T-helper 9 cell (primary cell): ENCODE data around the gene TRIP6.

ENCODE experiments used
- DNase-seq: peaks from one replicate; pipeline ENCODE4 v3.0.0-alpha.2; 2020

The TRIP6 gene

DNA sequence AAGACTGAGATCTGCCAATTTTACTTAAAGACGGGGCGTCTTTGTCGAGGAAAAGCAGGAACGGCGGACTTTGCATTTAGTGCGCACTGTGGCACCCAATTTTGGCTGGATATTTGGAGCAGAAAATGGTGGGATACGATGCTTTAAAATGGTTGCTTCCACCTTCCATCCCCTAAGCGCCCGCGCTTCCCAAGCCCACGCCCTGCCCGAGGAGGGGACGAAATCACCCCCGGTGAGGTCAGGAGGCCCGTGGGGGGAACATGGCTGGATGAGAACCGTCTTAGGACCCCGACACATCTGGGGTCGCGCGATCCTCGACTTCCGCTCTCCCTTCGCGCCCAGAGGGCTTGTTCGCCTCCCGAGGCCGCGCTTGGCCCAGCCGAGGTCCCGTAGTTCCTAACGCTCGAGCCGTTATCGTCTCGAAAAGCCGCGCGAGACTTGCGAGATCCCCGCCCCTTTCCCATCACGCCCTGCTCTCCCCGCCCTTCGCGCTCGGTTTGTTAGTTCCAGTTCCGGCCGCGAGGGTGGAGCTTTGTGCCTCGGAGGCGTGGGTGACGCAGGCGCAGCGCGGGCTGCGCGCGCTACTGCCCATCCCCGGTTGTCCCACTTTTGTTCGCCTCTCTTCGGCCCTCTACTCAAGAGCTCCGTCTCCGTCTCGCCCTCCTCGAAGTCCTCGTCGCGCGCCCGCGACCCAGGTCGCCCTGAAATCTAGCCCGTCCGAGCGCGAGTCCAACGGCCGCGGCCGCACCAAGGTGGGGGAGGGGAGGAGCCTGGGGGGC is 7.6 kb downstream of the TRIP6 start, which contains the start of gene SRRT:
Gene SRRT (plus strand): TSS at position 527 of the 779 bp plus-strand sequence. CDS start 488 bp downstream, outside the sequence.
- DNase-seq = peak; percentile 98

DNA sequence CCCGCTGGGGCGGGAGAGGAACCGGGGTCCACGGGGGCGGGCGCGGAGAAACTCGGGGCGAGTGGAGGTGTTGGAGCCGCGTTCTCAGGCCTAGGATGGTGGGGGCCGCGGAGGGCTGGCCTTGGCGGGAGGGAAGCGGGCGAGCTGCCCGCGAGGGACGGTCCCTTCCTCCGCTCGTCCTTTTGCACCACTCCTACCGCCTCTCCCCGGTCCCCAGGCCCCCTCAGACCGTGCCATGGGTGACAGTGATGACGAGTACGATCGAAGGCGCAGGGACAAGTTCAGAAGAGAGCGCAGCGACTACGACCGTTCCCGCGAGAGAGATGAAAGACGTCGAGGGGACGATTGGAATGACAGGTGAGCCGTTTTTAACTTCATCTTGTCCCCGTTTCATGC is 8.2 kb downstream of the TRIP6 start:
- DNase-seq = no peak

DNA sequence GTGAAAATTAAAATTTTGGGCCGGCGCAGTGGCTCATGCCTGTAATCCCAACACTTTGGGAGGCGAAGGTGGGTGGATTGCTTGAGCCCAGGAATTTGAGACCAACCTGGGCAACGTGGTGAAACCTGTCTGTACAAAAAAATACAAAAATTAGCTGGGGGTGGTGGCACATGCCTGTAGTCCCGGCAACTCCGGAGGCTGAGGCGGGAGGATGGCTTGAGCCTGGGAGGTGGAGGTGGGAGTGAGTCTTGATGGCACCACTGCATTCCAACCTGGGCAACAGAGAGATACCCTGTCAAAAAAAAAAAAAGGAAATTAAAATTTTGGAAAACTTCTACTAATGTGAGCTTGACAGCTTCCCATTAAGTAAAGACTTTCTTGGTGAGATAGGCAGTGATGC is 10.8 kb downstream of the TRIP6 start:
- no peak for DNase-seq

DNA sequence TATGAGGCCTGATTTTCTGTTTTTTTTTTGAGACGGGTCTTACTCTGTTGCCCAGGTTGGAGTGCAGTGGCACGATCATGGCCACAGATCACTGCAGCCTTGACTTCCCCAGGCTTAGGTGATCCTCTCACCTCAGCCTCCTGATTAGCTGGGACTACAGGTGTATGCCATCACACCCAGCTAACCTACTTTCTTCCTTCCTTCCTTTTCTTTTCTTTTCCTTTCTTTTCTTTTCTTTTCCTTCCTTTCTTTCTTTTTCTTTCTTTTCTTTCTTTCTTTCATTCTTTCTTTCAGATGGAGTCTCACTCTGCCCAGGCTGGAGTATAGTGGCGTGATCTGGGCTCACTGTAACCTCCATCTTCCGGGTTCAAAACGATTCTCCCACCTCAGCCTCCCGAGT is 11.5 kb downstream of the TRIP6 start:
- no peak for DNase-seq

DNA sequence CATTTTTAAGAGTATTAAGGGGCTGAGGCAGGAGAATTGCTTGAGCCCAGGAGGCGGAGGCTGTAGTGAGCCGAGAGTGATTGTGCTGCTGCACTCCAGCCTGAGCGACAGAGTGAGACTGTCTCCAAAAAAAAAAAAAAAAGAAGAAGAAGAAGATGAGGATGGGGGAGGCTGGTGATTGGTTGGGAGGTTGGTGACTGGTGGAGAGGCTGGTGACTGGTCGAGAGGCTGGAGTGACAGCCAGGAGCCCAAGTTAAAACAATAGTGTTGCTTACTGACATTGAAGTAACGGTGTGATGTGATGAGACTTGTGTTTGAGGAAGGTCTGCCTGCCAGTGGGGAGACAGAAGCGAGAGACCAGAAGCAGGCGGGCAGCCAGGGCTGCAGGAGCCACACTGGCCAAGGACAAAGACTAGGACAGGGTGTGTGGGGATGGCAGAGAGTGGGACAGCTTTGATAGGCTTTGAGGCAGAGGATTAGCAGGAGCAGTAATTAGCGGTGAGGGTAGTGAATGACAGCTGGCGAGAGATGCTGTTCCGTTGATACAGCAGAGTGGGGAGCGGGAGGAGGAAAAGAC is 12.6 kb downstream of the TRIP6 start:
- DNase-seq = no peak

DNA sequence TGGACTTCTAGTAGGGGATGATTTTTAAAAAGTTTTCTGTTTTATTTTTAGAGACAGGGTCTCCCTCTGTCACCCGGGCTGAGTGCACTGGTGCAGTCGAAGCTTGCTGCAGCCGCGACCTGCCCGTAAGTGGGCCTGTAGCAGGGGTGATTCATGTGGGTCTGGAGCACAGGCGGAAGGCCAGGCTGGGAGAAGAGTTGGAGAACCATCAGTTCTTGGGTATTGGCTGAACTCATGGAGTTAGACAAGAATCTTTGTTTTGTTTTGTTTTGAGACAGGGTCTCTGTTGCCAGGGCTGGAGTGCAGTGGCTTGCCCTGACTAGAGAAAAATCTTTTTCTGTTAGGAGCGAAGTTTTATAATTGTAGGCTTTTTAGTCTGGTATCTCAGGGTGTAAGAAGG is 13.5 kb downstream of the TRIP6 start:
- DNase-seq = no peak

DNA sequence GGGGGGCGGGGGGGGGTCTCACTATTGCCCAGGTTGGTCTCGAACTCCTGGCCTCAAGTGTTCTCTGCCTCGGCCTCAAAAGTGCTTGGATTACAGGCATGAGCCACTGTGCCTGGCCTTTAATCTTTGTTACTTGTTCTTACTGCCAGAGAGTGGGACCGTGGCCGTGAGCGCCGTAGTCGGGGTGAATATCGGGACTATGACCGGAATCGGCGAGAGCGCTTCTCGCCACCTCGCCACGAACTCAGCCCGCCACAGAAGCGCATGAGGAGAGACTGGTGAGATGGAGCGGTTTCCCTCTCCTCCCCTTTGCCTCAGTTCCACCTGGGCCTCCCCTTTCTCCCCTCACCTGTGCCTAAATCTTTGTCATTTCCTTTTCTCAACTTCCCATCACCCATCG is 13.9 kb downstream of the TRIP6 start:
- no peak for DNase-seq

DNA sequence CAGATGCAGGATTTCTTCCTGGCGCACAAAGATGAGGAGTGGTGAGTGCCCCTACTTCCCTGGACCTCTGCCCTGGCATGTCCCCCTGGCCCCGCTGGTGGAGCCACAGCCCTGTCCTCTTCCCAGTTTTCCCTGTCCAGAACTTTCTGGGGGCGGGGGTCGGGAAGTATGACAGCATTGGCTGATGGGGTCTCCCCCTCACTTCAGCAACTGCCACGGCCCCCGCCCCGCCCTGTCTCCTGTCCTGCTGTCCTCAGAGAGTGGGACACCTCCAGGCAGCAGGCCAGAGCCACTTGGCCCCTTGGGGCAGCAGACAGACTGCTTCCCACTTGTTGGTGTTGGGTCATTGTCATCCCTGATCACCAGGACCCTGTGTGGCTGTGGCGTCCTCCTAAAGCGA is 15.0 kb downstream of the TRIP6 start:
- no peak for DNase-seq

DNA sequence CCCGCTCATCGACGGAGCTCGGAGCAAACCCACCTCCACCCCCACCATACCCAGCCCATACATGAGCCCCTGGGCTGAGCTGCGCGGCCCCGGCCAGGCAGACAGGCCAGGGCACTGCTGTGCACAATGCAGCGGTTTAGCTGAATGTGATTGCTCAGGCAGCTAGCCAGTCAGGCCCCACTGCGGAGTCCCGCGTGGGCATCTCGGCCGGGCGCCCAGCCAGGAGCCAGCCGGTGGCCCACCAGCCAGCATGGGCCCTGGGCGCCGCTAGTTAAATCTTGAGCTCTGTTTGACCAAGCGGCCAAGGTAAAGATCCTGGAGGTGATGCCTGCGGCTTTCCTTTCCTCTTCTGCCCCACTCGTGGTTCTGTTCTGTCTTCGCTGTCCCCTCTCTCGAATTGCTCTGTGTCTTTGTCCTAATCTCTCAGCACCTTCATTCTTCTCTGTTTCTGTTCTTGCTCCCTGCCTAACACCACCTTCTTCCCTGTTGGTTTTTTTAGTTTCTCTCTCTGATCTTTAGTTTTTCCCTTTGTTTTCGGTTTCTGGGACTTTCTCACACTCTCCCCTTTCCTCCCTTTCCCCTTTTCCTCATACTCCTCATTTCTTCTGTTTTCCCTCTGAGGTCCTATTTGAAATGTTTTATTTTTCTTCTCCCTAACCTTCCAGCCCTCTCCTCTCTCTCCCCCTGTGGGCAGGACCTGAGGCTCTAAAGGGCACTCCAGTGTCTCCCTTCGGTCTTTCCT is 15.8 kb downstream of the TRIP6 start:
- DNase-seq = no peak

DNA sequence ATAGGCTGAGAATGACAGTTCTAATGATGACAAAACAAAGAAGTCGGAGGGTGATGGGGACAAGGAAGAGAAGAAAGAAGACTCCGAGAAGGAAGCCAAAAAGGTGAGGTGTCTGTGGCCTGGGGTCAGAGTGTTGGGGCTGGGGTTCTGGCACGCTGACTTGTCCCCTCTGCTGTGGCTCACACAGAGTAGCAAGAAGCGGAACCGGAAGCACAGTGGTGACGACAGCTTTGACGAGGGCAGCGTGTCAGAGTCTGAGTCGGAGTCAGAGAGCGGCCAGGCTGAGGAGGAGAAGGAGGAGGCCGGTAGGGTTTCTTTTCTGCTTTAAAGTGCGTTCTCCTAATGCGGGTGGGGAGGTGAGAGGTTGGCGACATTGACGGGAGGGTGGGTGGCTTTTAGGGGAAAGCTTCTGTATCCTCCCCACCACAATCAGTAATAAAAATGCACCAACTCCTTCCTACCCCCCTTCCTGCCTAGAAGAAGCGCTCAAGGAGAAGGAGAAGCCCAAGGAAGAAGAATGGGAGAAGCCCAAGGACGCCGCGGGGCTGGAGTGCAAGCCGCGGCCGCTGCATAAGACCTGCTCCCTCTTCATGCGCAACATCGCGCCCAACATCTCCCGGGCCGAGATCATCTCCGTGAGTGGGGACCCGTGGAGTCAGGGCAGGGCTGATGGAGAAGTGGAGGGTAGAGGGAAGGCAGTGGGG is 17.7 kb downstream of the TRIP6 start:
- DNase-seq = peak; percentile 48

DNA sequence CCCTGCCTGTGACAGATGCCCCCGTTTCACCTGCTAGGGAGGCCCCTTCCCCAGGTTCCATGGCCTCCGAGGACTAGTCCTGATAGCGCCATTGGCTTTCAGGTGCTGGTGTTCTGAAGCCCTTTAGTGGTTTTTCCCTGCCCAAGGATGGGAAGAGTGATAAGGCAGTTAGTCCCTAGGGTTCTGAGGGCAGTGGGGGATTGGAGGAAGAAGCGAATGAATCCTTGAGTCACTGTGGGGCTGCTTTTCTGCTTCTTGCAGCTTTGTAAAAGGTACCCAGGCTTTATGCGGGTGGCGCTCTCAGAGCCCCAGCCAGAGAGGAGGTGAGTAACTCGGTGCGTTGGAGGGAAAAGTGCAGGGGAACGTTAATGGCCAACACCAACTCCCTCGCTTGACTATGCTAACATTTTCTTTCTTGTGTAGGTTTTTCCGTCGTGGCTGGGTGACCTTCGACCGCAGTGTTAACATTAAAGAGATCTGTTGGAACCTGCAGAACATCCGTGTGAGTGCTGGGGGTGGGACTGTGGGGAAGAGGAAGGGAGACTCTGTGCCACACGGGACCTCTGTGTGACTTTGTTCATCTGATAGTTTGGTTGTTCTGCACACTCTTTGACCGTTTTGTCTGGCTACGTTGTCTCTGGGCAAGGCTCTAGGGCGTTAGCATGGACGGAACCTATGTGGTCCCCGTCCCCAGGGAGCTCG is 18.4 kb downstream of the TRIP6 start:
- DNase-seq = no peak

DNA sequence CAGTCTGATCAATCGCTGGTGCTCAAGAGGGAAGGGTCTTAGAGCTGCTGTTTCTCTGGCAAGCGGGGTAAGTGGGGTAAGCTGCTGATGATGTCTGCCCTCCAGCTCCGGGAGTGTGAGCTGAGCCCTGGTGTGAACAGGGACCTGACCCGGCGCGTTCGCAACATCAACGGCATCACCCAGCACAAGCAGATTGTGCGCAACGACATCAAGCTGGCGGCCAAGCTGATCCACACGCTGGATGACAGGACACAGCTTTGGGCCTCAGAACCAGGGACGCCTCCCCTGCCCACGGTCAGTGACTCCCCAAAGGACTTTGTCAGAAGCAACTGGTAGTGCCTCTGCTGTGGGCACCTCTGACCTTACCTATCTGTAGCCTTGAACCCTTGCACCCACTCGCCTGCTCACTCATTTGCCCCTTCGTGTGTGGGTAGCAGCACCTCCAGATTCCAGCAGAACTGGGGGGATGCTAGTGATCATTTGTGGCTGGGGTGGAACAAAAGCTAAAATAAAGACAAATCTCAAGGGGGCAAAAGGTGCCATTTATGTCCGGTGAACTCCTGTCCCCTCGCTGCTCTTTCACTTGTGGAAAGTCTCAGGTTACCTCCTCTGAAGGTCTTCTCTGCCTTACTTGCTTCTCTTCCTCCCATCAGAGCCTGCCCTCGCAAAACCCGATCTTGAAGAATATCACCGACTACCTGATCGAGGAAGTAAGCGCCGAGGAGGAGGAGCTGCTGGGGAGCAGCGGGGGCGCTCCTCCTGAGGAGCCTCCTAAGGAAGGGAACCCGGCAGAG is 19.2 kb downstream of the TRIP6 start:
- DNase-seq = no peak

DNA sequence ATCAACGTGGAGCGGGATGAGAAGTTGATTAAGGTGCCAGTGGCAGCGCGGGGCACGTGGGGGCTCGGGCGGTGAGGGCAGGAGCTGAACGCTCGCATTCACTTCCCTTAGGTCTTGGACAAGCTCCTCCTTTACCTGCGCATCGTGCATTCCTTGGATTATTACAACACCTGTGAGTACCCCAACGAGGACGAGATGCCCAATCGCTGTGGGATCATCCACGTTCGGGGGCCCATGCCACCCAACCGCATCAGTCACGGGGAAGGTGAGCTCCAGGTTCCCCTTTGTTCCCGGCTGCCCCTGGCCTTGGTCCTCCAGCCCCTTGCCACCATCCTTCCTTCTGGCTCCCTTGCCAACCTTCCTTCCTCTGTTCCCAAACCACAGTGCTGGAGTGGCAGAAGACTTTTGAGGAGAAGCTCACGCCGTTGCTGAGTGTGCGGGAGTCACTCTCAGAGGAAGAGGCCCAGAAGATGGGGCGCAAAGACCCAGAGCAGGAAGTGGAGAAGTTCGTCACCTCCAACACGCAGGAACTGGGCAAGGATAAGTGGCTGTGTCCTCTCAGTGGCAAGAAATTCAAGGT is 19.8 kb downstream of the TRIP6 start:
- DNase-seq = no peak

DNA sequence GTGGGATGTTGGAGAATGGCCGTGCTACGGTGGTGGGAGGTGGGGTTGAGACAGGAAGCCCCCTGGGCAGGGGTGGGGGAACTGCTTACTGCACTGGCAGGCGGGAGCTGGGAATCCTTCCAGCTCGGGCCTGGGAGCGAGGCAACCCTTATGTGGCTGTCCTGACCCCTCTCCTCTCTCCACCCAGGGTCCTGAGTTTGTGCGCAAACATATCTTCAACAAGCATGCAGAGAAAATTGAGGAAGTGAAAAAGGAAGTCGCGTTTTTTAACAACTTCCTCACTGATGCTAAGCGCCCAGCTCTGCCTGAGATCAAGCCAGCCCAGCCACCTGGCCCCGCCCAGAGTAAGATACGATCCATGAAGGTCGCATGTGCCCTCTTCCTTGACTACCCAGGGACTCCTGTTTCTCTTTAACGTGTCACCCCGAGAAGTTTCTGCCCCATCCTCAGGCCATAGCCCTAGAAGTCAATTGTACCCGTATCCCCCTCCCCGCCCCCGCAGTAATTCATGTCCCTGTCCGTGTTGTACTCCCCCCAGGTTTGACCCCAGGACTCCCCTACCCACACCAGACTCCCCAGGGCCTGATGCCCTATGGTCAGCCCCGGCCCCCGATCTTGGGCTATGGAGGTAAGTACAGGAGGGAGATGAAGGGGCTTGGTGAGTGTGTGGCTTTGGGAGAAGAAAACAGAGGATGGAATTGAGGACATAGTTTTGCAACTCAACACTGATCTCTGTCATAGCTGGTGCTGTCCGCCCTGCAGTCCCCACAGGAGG is 20.5 kb downstream of the TRIP6 start:
- peak; percentile 51 for DNase-seq

DNA sequence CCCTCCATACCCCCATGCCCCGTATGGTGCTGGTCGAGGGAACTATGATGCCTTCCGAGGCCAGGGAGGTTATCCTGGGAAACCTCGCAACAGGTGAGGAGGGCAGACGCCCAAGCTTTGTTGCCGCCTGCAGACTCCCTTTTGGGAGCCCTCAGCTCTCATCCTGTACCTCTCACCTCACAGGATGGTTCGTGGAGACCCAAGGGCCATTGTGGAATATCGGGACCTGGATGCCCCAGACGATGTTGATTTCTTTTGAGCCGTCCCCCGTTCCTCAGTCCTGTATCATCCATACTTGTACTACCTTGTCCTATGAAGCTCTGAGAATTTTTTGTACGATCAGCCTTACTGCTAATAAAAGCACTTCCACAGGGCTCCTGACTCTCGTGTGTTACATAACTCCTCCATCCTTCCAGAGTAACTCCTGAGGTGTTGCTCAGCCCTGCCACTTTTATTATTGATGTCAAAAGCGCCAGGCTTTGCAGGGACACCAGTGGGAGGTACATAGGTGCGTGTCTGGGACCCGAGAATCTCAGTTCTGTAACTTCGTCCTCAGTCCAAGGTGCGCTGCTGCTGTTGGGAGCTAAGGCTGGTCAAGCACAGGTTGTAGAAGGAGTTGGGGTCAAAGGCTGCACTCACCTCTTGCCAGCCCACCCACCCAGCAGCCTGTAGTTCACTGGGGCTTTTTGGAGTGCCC is 21.3 kb downstream of the TRIP6 start:
- DNase-seq = no peak

DNA sequence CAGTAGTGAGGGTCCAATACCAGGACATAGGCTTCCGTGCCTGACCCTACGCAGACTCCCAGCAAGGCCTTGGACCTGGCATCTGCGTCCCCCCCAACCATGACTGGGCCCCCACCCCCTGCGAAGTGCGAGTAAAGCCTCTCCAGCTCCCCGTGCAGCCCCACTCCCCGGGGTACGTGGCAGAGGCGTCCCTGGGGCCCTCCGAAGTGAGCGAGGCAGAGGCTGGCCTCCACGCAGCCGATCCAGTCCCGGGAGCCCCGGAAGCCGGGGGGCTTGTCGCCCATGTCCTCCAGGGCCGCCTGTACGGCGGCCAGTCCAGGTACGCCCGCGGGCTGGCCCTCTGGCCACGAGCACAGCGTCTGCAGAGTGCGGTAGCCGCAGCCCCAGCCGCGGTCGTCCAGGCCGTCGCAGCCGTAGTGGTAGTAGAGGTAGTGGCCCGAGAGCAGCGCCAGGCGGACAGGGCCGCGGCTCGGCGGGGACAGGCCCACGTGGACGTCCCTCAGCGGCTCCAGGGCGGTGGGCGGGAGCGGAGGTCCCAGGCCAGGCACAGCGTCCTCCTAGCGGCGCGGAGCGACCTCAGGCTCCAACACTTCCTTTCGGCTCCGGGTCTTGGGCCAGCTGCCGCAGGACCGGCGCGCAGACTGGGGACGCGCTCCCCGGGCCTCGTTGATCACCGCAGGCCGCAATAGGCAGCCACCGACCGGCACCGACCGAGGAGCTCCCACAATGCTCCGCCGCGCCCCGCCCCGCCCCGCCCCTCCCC is 22.0 kb downstream of the TRIP6 start, which contains the start of gene UFSP1:
Gene UFSP1 (minus strand): TSS at position 728 of the 763 bp plus-strand sequence. CDS start 444 bp downstream, at position 284.
- no peak for DNase-seq

DNA sequence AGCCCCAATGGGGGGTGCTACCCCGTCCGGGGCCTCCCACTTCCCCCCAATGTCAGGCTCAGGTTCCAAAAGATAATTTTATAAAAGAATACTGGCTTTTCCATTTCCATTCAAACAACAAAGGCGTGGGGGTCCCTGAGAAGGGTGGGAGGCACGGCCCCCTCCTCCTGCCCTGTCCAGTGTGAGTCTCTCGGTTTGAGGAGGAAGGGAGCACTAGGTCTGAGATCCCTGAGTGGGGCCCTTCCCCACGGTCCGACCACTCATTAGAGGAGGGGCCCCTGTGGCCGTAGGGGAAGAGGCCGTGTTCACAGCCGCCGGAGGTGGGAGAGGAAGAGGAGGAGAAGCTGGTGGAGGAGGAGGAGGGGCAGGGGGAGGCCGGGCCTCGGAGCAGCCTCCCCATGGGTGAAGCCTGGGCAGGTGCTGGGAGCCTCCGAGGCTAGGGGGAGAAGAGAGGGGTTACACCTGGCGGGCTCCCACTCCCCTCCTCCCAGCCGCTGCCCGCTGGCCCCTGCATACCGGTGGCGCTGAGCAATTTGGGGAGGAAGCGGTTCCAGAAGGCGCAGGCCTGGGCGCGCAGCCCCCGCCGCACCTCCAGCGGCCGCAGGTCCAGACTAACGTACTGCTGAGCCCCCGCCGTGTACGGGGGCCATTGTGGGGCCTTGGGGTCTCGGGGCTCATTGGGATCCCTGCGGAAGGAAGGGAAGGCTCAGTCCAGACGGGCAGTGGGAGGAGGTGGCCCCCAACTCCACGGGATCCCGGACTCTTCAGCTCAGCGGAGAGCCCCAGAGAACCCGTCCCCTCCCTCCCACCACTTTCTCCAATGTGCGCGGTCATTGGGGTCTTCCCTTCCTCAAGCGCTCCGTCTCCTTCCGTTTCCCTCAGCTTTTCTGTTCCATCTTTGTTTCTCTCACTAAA is 23.7 kb downstream of the TRIP6 start:
- DNase-seq = no peak
